SK-N-SH treated with all-trans-retinoic acid at 6 μM for 48 hours (cell line): ENCODE measurements around the gene STK33.

Experiments
- ARNTL ChIP-seq: fragments of 450-650 bp; formaldehyde crosslinking; IDR thresholded peaks from 2 replicates; pipeline ENCODE4 v1.5.0; 2020; ENCODE audit warnings: low read depth, mild to moderate bottlenecking, moderate library complexity, borderline replicate concordance
- BACH2 ChIP-seq: fragments of 250-450 bp; sonication (Bioruptor Pico); IDR thresholded peaks from 2 replicates; pipeline ENCODE4 v1.9.0; 2021; ENCODE audit warnings: mild to moderate bottlenecking, borderline replicate concordance
- CREB5 ChIP-seq: fragments of 250-450 bp; sonication (Bioruptor Pico); IDR thresholded peaks from 2 replicates; pipeline ENCODE4 v1.5.1; 2020; ENCODE audit warnings: low read depth, mild to moderate bottlenecking, moderate library complexity
- GLIS3 ChIP-seq: fragments of 250-450 bp; sonication (Bioruptor Pico); IDR thresholded peaks from 2 replicates; pipeline ENCODE4 v1.5.0; 2020; ENCODE audit warnings: mild to moderate bottlenecking, moderate library complexity
- ISL1 ChIP-seq: fragments of 250-450 bp; sonication (Bioruptor Pico); IDR thresholded peaks from 2 replicates; pipeline ENCODE4 v2.1.2; 2022; ENCODE audit warnings: mild to moderate bottlenecking, moderate library complexity
- PATZ1 ChIP-seq: fragments of 250-450 bp; sonication (Bioruptor Pico); IDR thresholded peaks from 2 replicates; pipeline ENCODE4 v1.8.0; 2020; ENCODE audit warnings: mild to moderate bottlenecking, moderate library complexity, borderline replicate concordance
- POU6F1 ChIP-seq: fragments of 250-450 bp; sonication (Bioruptor Pico); IDR thresholded peaks from 2 replicates; pipeline ENCODE4 v1.8.0; 2021; ENCODE audit warnings: low read depth, mild to moderate bottlenecking, moderate library complexity, borderline replicate concordance
- PPARA ChIP-seq: fragments of 250-450 bp; sonication (Bioruptor Pico); IDR thresholded peaks from 2 replicates; pipeline ENCODE4 v1.5.0; 2020; ENCODE audit warnings: mild to moderate bottlenecking, borderline replicate concordance
- RARB ChIP-seq: fragments of 250-450 bp; sonication (Bioruptor Pico); IDR thresholded peaks from 2 replicates; pipeline ENCODE4 v1.8.0; 2021; ENCODE audit warnings: mild to moderate bottlenecking, moderate library complexity
- SNAI2 ChIP-seq: fragments of 250-450 bp; sonication (Bioruptor Pico); IDR thresholded peaks from 2 replicates; pipeline ENCODE4 v1.5.0; 2020; ENCODE audit warnings: mild to moderate bottlenecking, moderate library complexity
- TCF4 ChIP-seq: fragments of 250-450 bp; sonication (Bioruptor Pico); IDR thresholded peaks from 2 replicates; pipeline ENCODE4 v1.8.0; 2021; ENCODE audit warnings: mild to moderate bottlenecking, moderate library complexity, borderline replicate concordance
- ZFP30 ChIP-seq: fragments of 450-650 bp; formaldehyde crosslinking; IDR thresholded peaks from 2 replicates; pipeline ENCODE4 v1.5.0; 2022; ENCODE audit warnings: mild to moderate bottlenecking, moderate library complexity
- ZNF70 ChIP-seq: fragments of 450-650 bp; formaldehyde crosslinking; IDR thresholded peaks from 2 replicates; pipeline ENCODE4 v1.5.0; 2020; ENCODE audit warnings: mild to moderate bottlenecking, moderate library complexity
- ZNF8 ChIP-seq: fragments of 450-650 bp; formaldehyde crosslinking; IDR thresholded peaks from 2 replicates; pipeline ENCODE4 v1.5.0; 2020; ENCODE audit warnings: mild to moderate bottlenecking, moderate library complexity

- TF ChIP-seq ZNF70 = no peak
- TF ChIP-seq GLIS3 (CRISPR knock-in tag) = no peak
- TF ChIP-seq PATZ1 (CRISPR knock-in tag) = no peak
- no peak for TF ChIP-seq ARNTL (CRISPR knock-in tag)
- TF ChIP-seq CREB5 (CRISPR knock-in tag) = no peak
- no peak for TF ChIP-seq TCF4
- no peak for TF ChIP-seq ZFP30 (CRISPR knock-in tag)
- no peak for TF ChIP-seq PPARA (CRISPR knock-in tag)
- TF ChIP-seq POU6F1 (CRISPR knock-in tag) = no peak
- no peak for TF ChIP-seq ZNF8 (CRISPR knock-in tag)
- no peak for TF ChIP-seq BACH2 (CRISPR knock-in tag)
- no peak for TF ChIP-seq ISL1 (CRISPR knock-in tag)
- TF ChIP-seq RARB (CRISPR knock-in tag) = no peak
- TF ChIP-seq SNAI2 = no peak
Measured at GRCh38 chr11:8341996-8342395, 252.0 kb downstream of the STK33 start.
